Stomach (tissue), 4 donors: ENCODE measurements around the gene DDX51.

Experiments
- EP300 ChIP-seq: sonication (generic); formaldehyde crosslinking; IDR thresholded peaks from one replicate; pipeline ENCODE4 v1.6.1; 2017; ENCODE audit warnings: antibody characterized with exemption
- POLR2A ChIP-seq, 4 donors: fragments of 450-650 bp; IDR thresholded peaks; one replicate each; pipeline ENCODE4 v1.6.1; 2016; ENCODE audit warnings: antibody characterized with exemption in 4 of 4, control low read depth in 2 of 4, mild to moderate bottlenecking in 1 of 4, moderate library complexity in 1 of 4
- POLR2AphosphoS5 ChIP-seq, 3 donors: sonication (generic); formaldehyde crosslinking; IDR thresholded peaks; one replicate each; pipeline ENCODE4 v1.6.1; 2016; ENCODE audit warnings: antibody characterized with exemption in 3 of 3
- TF ChIP-seq, protein P1 (sequence below), 7 experiments: fragments of 450-650 bp in 4 of 7; fragments of 200-600 bp in 3 of 7; sonication (generic) in 3 of 7; IDR thresholded peaks; one replicate each; pipeline ENCODE4 v1.5.1; 2016 to 2019; ENCODE audit warnings: antibody characterized with exemption in 7 of 7, control low read depth in 2 of 7, mild to moderate bottlenecking in 1 of 7

DNA sequence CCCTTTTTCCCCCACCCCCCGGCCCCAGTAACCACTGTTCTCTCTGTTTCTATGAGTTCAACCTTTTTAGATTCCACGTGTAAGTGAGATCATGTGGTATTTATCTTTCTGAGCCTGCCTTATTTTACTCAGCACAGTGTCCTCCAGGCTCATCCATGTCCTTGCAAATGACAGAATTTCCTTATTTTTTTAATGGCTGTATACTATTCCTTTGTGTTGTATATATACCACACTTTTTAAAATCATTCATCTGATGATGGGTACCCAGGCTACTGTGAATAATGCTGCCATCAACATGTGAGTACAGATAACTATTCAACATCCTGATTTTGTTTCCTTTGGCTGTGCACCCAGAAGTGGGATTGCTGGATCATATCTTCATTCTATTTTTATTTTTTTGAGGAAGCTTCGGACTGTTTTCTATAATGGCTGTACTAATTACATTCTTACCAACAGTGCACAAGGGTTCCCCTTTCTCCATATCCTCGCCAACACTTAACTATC, 54.7 kb downstream of the DDX51 start:
- TF ChIP-seq EP300 (no peak), POLR2A (IDR thresholded peaks at IDR 0.05) (no peak), POLR2AphosphoS5 (IDR thresholded peaks at IDR 0.05) (no peak)
- TF ChIP-seq, protein P1, sequence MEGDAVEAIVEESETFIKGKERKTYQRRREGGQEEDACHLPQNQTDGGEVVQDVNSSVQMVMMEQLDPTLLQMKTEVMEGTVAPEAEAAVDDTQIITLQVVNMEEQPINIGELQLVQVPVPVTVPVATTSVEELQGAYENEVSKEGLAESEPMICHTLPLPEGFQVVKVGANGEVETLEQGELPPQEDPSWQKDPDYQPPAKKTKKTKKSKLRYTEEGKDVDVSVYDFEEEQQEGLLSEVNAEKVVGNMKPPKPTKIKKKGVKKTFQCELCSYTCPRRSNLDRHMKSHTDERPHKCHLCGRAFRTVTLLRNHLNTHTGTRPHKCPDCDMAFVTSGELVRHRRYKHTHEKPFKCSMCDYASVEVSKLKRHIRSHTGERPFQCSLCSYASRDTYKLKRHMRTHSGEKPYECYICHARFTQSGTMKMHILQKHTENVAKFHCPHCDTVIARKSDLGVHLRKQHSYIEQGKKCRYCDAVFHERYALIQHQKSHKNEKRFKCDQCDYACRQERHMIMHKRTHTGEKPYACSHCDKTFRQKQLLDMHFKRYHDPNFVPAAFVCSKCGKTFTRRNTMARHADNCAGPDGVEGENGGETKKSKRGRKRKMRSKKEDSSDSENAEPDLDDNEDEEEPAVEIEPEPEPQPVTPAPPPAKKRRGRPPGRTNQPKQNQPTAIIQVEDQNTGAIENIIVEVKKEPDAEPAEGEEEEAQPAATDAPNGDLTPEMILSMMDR (IDR thresholded peaks at IDR 0.05): no peak
